T1000 (cell line): ENCODE data around the gene CAB39L.
A peak's percentile ranks its signal among the peaks of the same experiment; 100 is the strongest.

ENCODE experiments used
- DNase-seq: peaks from one replicate; lab custom pipeline; 2025; ENCODE audit warnings: mixed read lengths; lab: John Stamatoyannopoulos, UW

CAB39L gene

DNA sequence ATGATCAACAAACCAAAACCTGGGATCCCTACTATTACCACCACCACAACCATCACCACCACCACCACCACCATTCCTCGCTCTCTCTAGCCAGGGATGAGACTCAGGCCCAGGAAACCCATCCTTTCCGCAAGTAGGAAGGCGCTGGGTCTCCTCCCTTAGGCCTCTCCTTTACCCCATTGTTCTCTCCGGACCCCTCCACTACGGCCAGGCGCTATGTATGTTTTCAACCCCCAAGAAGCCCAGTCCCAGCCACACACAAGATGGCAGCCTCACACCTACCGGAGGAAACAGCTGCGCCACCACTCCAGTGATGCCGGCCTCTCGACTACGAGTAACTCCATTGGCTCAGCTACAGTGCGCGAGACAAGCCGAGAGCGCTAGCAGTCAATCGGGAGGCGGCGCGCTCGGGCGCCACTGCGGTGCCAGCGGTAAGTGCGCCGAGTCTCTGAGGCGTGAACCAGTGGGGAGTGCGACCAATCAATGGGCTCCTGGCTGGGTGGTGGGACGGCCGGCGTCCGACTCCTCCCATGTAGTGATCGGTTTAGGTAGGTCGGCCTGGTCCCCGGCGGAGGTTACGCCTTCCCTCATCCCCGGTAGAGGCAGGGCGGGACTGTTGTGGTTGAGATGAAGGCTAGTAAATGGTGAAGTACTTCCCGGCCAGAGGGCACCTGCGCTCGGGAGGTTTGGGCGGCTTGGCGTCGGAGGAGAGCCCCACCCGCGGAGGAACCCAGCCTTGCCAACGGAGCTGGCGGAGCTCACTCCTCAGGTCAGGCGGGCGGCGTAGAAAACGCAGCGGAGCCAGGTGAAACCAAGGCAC is at the start of gene CAB39L, which contains the start of gene SETDB2:
TSS of gene CAB39L (minus strand) at position 361 of the 820 bp plus-strand sequence. CDS start 61,154 bp downstream, outside the sequence.
TSS of gene SETDB2 (plus strand) at position 571 of the 820 bp plus-strand sequence. CDS start 7,620 bp downstream, outside the sequence.
- DNase-seq = peak; percentile 98

DNA sequence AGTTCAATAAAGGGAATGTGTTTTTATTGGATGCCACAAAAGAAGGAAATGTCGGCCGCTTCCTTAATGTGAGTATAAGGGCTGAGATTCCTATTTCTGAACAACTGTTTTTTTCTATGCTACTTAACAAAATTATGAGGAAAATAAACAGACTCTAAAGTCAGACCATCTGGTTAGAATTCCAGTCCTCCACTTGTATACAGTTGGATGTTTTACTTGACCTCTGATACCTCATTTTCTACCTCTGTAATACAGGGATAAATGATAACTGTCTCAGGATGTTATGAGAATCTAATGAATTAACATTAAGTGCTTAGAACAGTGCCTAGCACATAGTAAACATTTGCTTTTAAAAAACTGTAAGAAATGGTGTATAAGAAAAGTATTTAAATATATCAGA is 44.7 kb upstream of the CAB39L start:
- DNase-seq = no peak

DNA sequence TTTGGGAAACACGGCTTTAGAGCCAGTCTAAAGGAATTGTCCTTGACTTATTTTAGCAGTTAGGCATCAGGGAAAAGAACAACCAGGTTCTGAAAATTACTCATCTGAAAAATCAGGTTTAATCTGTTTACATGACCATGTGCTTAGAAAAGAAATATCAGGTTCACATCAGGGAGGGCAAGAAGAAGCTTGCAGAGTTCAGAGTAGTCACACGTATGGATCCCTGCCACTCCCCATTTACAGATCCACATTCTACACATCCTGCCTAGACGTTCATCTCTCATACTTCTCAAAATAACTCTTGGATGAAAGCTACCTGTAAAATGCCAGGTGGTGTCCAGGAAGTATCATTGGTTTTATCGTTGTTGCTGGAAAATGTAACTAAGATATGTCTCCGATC is 37.9 kb upstream of the CAB39L start:
- no peak for DNase-seq

DNA sequence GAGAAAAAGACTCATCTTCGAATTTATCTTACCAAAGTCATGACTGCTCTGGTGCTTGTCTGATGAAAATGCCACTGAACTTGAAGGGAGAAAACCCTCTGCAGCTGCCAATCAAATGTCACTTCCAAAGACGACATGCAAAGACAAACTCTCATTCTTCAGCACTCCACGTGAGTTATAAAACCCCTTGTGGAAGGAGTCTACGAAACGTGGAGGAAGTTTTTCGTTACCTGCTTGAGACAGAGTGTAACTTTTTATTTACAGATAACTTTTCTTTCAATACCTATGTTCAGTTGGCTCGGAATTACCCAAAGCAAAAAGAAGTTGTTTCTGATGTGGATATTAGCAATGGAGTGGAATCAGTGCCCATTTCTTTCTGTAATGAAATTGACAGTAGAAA is 32.7 kb upstream of the CAB39L start:
- DNase-seq = no peak

DNA sequence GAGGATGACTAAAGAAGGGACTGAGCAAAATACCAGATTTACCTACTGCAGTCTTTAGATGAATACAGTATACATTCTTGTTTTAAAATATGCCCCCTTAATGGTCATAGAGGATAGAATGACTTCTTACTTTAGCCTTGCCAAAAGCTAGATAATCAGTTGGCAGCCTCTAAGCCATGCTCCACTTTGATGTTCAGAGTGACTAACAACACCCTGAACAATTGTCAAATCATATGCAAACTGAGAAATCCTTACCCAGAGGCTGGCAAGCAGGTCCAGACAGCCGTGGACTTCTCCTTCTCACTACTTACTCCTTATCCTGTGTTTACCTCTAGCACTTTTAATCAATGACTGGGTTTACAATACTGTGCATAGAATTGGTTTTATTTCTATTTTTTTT is 28.3 kb upstream of the CAB39L start:
- no peak for DNase-seq

DNA sequence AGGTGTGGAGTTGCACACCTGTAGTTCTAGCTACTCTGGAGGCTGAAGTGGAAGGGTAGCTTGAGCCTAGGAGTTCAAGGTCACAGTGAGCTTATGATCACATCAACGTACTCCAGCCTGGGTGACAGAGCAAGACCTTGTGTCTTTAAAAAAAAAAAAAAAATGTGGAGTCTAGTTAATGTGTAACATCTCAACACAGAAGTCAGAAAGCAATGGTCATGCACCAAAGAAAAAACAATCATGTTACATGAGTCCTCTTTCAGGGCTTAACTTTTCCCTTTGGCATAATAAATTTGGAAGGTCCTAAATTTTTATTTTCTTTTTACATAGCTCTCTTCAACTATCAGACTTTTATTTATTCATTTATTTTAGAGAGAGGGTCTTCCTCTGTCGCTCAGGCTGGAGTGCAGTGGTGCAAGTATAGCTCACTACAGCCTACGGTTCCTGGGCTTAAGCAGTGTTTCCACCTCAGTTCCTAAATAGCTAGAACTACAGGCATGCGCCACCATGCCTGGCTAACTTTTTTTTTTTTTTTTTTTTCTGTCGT is 22.5 kb upstream of the CAB39L start:
- no peak for DNase-seq

DNA sequence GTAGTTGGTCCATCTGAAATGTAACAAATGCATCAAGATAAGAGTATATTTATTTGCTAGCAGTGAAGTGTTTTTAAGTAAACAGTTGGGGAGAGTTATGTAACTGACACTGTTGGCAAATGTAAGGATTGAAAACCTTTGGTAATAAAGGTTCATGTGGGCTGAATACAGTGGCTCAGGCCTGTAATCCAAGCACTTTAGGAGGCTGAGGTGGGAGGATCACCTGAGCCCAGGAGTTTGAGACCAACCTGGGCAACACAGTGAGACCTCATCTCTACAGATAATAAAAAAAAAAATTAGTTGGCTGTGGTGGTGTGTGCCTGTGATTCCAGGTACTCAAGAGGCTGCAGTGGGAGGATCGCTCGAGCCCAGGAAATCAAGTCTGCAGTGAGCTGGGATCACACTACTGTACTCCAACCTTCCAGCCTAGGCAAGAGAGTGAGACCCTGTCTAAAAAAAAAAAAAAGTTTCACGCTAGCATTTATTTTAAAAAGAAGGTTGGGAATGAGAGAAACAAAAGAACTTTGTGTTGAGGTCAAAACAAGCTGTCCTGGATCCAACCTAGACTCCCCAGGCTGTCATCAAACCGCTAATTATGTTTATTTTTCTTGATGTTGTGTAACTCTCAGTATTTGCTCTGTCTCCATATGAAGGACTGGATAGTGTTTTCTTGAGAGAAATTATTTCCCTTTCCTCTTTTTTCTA is 20.9 kb upstream of the CAB39L start:
- DNase-seq = no peak

DNA sequence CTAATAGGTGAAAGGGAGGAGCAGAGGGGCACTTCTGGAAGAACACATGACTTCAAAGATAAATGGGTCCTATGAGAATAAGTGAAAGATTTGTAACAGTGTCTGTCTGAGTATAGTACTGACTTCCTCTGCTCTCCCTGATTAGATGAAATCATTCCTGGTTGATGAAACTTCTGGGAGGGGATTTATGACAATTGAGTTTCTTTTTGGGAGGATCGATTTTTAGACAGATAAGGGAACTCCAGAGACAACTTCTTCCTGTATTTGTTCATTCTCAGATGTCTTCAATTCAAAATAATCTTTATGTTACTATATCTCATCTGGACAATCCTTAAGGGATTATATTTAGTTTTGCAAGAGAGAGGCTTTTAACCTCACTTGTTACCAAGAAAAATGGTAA is 20.2 kb upstream of the CAB39L start:
- DNase-seq = no peak

DNA sequence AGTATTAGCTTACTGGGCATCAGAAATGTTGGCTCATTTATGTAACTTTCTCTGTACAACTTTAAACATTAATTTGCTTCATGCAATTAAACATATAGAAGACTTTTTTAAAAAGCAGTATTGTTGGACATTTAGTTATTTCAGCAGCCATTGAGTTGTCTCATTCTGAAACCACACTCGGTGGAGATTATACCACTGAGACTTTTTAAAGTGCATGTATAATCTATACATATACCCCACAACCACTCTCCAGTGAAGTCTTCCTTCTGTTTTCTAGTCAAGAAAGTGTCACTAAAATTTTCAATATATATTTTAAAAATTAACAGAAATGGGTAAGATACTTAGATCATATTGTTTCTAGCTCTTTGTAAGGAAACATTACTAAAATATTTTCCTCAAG is 15.7 kb upstream of the CAB39L start:
- no peak for DNase-seq

DNA sequence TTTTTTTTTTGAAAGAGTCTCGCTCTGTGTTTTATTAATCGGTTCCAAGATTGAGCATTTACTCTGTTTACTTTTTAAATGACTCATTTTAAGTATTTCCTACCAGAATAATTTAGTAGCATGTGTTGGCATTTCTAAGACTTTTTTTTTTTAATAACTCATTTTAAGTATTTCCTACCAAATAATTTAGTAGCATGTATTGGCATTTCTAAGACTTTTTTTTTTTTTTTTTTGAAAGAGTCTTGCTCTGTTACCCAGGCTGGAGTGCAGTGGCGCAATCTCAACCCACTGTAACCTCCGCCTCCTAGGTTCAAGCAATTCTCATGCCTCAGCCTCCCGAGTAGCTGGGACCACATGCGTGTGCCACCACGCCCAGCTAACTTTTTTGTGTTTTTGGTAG is 13.4 kb upstream of the CAB39L start:
- DNase-seq = no peak

DNA sequence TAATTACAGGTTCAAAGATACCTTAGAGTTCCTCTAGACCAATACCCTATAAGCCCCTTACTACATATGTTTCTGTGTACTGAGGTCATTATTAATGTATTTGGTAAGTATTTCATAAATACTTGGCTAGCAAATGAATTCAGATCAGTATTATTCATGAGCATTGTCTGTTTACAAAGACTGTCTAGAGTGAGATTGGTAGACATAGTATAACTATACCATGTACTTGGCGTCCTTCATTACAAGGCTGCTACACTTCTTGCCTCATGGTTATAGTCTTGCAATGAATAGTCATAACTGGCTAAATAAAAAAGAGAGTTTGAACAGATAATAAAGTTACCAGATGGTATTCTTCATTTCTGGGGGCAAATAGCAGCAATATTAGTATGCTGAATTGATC is 12.3 kb upstream of the CAB39L start:
- no peak for DNase-seq

DNA sequence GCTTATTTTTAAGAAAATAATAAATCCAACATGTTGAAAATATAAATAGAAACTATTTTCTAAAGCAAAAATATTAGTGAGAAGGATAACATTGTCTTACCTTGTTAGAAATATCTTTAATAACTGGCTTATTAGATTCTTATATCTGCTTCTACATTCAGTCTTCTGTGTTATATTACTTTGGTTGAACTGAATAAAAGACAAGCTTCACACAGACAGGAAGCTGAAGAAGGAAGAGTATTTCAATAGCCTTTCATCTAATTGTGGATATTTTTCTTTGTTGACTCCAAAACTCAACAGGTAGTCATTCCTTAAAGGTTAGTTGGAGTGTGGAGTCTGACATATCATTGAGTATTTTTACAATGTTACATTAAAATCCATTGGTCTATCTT is 11.1 kb upstream of the CAB39L start:
- no peak for DNase-seq

DNA sequence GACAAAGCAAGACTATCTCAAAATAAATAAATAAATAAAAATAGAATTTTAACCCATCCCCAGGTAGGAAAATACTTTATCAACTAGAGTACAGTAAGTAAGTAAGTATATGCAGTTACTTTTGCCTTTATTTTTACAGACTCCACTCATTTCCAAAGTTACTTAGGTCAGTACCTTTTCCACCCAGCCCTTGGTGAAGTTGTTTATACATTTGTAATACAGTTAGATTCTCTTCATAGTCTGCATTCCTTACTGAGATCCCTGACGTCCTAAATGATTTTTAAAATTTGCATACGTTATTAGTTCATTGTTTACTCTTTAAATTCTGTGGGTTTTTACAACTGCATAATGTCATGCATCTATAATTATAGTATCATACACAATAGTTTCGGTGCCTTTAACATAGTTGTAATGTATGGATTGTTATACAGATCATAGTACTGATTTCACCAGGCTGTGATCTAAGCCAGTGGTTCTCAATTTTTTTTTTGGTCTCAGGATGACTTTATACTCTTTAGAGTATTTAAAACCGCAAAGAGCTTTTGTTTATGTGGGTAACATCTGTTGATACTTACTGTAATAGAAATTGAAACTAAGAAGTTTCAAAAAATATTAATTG is 10.6 kb upstream of the CAB39L start:
- DNase-seq = no peak

DNA sequence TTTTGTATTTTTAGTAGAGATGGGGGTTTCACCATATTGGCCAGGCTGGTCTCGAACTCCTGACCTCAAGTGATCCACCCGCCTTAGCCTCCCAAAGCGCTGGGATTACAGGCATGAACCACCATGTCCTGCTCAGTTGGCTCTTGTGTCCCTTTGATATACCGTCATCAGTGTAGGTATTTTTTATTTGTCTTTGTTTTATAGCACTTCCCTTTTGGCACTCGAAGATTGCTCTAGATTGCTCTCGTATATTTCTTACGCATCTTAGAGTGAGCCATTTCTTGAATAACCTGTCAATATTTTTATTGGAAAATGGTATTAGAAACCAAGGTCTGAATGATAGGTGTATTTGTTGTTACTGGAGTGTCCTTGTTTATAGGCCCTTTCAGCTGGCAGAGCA is 9.6 kb upstream of the CAB39L start:
- no peak for DNase-seq

DNA sequence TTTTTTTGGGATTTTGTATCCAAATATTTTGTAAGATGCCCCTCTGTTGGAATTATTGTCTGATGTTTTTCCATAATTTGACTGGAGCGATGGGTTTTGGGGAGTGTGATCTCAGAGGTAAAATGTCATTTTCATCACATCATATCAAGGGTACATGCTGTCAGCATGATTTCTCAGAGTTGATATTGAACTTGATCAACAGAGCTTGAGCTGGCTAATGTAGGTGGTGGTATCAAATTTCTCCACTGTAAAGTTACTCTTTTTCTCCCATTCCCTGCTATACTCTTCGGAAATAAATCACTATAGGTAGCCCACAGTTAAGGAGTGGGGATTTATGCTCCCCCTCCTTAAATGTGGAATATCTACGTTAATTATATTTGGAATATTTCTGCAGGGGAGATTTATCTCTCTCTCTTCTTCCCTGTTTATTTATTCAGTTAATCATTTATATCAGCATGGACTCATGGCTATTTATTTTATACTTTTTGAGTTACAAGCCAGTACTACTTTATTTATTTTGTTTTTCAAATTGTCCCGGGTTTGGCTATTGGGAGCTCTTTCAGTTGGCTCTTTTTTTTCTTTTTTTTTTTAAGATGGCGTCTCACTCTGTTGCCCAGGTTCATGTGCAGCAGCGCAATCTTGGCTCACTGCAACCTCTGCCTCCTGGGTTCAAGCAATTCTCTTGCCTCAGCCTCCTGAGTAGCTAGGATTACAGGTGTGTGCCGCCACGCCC is 9.0 kb upstream of the CAB39L start:
- DNase-seq = no peak

DNA sequence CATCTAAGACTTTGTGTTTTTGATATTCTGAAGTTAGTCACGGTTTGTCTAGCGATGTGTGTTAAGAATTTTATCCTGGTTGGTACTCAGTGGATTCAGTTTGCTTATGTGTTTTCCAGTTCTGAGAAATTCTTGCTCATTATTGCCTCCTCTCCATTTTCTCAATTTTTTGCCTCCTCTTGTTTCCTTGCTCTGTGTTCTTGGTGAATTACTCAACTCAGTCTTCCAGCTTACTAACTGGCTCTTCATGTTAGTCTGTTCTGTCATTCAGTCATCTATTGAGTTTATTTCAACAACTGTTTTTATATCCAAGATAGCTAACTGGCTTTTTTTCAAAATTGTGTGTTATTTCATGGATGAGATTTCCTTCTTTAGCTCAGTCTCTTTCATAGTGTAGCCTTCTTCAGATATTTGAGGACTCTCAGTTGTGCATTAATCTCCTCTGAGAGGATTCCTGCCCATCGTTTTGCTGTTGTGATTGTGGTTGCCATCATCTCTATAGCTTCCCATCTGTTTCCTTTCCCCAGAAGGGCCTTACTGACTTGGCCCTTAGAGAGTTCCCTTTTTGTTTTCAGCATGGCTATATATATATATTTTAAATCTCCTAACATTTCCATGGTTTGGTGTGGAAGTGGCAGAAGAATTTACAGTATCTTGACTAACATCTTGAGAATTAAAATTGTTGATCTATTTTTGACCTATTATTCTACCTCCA is 6.4 kb upstream of the CAB39L start:
- no peak for DNase-seq

DNA sequence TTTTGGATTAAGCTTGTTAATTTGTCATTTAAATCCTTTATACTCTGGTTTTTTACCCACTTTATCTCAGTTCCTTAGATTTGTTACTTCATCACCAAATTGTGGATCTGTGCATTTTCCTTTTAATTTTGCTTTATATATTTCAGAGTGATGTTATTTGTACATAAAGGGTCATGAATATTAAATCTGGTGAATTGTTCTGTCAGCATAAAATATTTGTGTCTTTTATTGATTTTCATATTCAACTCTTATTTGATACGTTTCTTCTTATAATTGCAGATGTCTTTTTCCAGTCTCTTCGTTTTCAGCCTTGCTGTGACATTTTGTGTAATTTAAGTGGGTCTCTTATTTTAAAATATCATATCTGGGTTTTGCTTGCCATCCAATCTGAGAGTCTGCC is 4.9 kb upstream of the CAB39L start:
- DNase-seq = no peak

DNA sequence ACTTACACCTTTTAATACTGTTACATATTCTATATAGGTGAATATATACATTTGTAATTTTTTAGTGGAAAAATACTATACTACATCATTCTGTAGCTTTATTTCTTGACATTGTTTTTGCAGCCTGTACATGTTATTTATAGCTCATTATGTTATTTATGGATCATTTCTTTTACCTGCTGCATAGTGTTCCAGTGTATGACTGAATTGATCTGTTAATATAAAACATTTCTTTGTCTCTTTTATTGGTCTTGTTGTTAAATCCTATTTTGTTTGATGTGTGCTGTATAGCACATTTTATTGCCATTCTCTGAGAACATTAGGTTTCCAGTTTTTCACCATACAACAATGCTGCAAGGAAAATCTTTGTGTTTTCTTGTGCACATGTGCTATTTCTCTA is 2.6 kb upstream of the CAB39L start:
- DNase-seq = no peak

DNA sequence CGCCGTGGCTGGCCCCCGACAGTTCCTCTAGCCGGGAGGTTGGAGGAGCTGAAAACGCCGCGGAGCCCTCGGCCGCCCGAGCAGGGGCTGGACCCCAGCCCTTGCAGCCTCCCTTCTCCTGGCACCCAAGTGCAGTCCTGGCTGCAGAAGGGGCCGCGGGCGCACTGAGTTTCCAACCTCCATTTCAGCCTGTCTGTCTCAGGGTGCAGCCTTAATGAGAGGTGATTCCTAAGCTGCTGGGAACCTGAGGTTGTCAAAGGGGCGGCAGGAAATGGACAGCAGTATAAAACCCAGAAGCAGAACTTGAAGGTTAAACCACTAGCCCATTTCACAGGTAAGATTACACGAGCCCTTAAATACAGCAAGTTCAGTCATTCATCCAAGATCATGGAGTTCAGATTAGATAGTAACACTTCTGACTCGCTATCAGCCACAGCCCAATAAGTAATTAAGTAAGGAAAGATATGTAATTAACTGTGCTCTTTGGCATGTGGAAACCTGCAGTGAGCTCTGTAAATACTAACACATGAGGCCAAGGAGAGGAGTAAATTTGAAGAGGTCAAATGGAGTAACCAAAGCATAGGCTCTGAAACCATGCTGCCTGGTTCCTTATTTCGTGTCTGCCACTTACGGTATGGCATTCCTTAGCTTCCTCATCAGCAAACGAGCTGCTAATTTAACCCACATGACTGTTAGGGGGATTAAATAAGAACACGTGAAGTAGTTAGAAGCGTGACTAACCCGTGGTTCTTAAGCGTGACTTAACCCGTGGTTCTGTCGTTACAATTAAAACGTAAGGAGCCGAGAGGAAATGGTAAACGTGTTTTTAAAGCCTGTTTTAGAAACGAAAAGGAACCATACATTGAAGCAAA is 896 bp upstream of the CAB39L start:
- DNase-seq = no peak

DNA sequence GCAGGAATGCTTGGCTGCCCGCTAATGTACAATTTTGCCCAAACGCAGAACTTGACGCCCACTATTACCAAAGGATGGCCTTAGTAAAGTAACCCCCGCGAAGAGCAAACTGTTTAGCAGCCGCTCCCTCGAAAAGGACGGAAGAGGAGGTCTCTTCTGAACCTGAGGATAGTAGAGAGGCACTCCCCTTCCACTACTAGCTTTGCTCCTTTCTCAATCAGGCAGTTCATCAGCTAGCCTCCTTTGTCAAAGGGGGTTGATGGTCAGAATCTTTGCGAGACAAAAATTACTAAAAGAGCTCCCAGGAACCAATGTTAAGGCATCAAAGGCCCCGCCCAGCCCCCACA is 534 bp downstream of the CAB39L start:
- DNase-seq = no peak
